ENCODE measurements around the gene RNF6.

RNF6 gene

DNA sequence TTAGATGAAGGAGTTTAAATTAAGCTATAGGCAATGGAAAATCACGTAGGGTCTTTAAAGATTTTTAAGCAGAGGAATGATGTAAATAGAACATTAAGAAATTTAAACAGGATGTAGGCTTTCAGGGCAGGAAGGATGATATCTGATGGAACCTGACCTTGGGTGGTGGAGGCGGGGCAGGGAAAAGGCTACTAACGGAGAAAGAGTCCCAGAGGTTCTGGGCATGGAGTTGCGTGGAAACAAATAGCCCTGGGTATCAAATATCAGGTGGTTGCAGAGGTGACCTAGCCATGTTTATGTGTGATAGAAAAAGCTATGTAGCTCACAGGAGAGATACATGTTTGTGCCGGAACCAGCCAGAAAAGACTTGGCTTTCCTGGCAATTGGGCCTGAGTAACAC, 24.0 kb upstream of the RNF6 start:
- Mint-ChIP-seq H3K27ac (no peak overlapping the region), H3K9me3 (no peaks in the 10 kb centered on the region), H3K4me3 (no peak overlapping the region), H3K27me3 (no peaks in the 10 kb centered on the region), H3K4me1 (no peaks in the 10 kb centered on the region)
- ATAC-seq: no peak
- no peak for DNase-seq

DNA sequence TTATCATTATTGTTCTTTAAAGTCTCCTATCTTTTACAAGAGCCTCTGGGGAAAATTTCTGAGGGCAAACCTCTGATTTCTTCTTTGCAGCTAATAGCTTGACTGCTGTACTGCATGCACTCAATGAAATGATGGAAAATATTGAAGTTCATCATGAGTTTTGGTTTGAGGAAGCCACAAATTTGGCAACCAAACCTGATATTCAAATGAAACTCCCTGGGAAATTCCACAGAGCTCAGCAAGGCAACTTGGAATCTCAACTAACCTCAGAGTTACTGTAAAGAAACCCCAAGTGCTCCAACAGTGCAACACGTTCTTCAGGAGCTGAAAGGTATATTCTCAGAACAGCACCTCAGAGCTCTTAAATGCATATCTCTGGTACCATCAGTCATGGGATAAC, 14.2 kb upstream of the RNF6 start:
- Mint-ChIP-seq H3K4me3 (no peak overlapping the region), H3K9me3 (no peaks in the 10 kb centered on the region), H3K27ac (no peak overlapping the region), H3K4me1 (no peaks in the 10 kb centered on the region), H3K27me3 (peaks cover 7% of the 10 kb centered on the region)
- DNase-seq (no peak), ATAC-seq (no peak)

DNA sequence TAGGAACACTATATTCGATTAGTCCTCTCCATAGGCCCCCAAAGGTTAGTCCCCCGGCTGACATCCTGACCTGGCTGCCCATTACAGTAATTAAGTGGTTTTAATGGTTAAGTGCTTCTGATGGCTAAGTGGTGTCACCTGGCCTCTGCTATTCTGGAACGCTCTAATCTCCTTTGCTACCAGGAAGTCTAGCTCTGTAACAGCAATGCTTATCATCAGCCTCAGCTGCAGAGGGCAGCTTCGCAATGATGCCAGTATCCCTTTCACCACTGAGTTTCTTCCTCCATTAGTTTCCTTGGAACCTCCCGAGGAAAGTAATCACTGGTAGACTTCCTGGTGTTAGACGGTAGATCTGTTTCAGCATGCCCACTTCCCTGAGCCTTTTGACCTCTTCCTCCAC, 8.6 kb upstream of the RNF6 start:
- Mint-ChIP-seq H3K4me3 (no peak overlapping the region), H3K4me1 (no peaks in the 10 kb centered on the region), H3K27ac (no peak overlapping the region), H3K27me3 (peaks cover 7% of the 10 kb centered on the region), H3K9me3 (no peaks in the 10 kb centered on the region)
- ATAC-seq: no peak
- DNase-seq: no peak

DNA sequence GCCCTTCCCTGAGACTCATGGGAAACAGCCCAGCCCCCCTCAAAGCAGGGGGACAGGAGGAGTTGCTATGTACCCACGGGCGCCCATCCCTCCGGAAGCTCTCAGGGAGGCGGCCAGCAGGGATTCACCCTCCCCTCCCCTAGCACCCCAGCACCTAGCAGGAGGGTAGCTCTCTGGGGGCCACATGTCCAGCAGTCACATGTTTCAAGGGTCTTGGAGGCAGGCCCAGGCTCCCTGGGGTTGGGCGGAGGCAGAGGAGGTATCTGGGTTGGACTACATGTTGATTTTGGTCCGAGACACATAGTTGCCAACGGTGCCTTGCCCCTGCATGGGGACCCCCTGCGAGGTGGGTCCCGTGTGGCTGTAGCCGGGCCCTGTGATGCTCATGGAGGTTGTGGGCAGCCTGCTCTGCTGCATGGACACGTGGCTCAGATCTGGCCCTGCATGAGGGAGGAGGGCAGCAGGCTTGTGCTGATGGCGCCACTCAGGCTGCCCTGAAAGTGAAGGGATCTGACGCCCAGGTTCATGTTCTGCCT, 7.0 kb upstream of the RNF6 start:
- Mint-ChIP-seq H3K9me3 (no peaks in the 10 kb centered on the region), H3K4me3 (no peak overlapping the region), H3K4me1 (no peaks in the 10 kb centered on the region), H3K27me3 (no peaks in the 10 kb centered on the region), H3K27ac (no peak overlapping the region)
- DNase-seq (no peak), ATAC-seq (no peak)

DNA sequence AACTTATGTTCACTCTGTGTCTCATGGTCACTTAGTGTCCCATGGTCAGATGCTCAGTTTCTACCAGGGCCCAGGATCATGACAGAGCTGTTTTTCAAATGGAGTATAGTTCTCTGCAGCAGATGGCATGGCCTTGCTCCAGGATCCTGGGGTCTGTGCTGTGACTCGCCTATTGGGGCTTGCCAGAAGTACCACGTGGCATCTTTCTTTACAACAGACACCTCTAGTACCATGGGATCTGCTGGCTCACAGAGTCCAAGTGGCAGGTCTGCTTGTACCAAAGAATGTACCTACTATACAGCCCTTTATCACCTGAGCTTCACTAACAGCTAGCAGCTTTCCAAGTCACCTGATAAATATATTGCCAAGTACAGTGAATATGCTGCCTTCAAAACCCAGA, 6.0 kb upstream of the RNF6 start:
- no peaks in the 10 kb centered on the region for H3K9me3 Mint-ChIP-seq
- H3K27me3 Mint-ChIP-seq: no peaks in the 10 kb centered on the region
- H3K4me3 Mint-ChIP-seq: no peak overlapping the region
- ATAC-seq: no peak
- H3K4me1 Mint-ChIP-seq: peaks cover 5% of the 10 kb centered on the region
- DNase-seq: no peak
- H3K27ac Mint-ChIP-seq: no peak overlapping the region

DNA sequence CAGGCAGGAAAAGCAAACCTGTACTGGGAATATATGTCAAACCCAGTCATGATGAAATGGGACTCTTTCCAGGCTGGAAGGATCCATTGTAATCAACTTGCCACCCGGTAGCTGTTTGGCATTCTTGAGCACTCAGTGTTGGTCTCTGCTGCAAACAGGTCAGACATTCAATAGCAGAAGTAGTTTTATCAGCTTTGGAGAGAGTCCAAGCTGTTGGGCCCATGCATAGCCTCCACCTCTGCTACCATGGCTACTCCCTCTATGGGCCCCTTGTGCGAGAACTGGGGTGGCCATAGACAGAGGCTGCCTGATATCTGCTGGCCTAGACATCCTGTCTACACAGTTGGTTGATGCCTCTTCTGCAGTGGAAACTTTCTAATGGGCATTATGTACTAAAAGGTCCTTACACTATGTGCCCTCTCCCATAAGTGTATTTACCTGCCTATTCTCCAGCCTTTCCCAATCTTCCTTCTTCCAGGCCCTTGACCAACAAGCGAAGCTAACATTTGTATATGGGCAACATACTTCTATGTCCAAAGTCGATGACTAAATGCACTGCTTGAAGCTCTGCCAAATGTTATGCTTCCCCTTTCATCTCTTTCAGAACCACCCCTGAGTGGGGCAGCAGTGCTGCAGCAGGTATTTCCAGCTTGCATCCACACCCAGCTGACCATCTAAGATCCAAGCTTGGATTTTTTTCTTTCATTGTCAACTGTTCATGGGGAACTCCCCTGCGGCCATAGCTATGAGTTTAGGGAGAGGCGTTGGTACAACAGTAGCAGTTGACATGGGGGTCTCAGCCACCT, 5.3 kb upstream of the RNF6 start:
- H3K27ac Mint-ChIP-seq: no peak overlapping the region
- ATAC-seq: no peak
- H3K9me3 Mint-ChIP-seq: no peaks in the 10 kb centered on the region
- H3K27me3 Mint-ChIP-seq: no peaks in the 10 kb centered on the region
- H3K4me3 Mint-ChIP-seq: no peak overlapping the region
- DNase-seq: no peak
- peaks cover 13% of the 10 kb centered on the region for H3K4me1 Mint-ChIP-seq

DNA sequence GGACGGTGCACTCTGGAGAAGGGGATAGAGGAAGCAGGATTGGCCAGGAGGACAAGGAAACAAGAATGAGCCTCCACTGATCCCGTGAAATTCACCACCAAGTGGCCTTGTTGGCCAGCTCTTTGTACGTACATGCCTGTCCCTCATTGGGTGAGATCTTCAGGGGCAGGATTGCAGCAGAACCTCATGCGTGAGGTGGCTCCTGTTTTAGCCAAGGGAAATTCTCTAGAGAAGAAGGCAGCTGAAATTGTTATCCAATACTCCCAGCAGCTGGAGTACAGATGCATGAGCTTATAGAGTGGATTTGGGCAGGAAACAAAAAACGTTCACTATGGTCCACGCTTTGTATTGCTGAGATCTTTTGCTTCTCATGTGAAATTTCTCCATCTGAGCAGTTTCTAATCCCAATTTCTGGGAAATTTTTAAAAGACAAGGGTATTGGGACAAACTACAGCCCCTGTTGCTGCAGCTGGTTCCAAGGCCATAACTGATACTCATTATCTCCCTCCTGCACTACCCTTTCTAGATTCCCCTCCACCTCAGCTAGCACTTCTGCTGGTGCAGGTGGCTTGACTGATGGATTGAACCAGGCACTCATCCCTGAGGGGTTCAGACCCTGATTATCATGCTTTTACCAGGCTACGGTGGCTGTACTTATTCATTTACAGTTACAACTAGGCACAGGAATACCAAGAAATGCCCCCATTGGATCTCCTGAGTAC, 3.9 kb upstream of the RNF6 start:
- Mint-ChIP-seq H3K27ac (no peak overlapping the region), H3K27me3 (no peaks in the 10 kb centered on the region), H3K4me1 (peaks cover 20% of the 10 kb centered on the region), H3K4me3 (no peak overlapping the region), H3K9me3 (no peaks in the 10 kb centered on the region)
- DNase-seq (no peak), ATAC-seq (no peak)

DNA sequence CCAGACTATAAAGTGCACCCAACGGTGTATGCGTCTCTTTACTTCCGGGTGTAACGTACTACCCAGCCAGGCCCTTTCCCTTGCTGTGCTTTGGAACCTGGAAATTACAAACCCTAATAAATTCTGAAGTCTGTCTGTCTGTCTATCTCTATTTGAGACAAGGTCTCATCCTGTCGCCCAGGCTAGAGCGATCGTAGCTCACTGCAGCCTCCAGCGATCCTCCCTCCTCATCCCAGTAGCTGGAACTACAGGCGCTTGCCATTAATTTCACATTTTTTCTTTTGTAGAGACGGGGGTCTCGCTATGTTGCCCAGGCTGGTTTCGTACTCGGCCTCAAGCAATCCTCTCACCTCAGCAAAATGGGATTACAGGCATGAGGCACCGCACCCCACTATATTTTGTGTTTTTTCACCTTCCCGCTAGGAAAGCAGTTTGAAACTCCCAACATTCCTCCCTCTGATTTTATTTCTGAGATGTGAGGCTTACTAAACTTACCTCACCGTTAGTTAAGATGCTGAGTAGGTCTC, 469 bp upstream of the RNF6 start:
- ATAC-seq: peak; percentile 77
- peak overlapping the region; percentile 94 to 97 for H3K4me3 Mint-ChIP-seq
- no peak for DNase-seq

DNA sequence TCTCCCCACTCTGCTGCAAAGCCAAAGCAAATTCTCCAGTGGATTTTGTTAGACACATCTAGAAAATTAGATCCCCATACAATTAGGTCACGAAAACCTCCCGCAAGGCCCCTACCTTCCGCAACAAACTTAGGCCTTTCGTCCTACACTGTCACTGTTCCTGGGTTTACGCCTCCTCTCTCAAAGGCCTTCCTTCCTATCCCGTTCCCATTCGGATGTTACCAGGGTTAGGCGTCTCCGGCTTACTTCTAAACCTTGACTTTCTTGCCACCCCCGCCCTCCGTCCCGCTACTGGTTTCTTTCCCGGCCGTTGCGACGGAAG, 754 bp downstream of the RNF6 start:
- DNase-seq (no peak), ATAC-seq (no peak)
- Mint-ChIP-seq H3K27ac (peak overlapping the region; percentile 98 to 100), H3K9me3 (no peaks in the 10 kb centered on the region), H3K27me3 (no peaks in the 10 kb centered on the region), H3K4me1 (peaks cover 36% of the 10 kb centered on the region), H3K4me3 (peak overlapping the region; percentile 94 to 97)

More for the DNA sequence above, 469 bp upstream of the RNF6 start:
- H3K9me3 Mint-ChIP-seq: no peaks in the 10 kb centered on the region
- no peaks in the 10 kb centered on the region for H3K27me3 Mint-ChIP-seq
- H3K4me1 Mint-ChIP-seq: peaks cover 36% of the 10 kb centered on the region
- H3K27ac Mint-ChIP-seq: peak overlapping the region; percentile 98 to 100

DNA sequence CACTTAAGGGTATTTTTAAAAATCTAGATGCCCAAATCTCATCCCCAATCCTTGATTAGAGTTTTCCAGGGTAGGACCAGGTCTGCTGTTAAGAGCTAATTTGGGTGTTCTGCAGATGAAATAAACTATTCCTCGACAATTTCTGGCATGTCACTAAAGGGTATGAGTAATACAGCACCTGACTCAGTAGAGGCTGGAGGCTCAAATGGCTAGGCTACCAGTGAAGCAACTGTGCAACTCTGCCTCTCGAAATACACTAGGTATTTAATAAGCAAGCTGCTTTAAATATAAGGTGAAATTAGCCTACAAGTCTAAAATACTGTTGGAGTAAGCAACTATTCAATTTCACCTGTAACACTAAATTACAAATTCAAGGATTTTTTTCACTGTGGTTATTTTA, 1.5 kb downstream of the RNF6 start:
- H3K27me3 Mint-ChIP-seq: no peaks in the 10 kb centered on the region
- H3K4me3 Mint-ChIP-seq: peak overlapping the region; percentile 94 to 97
- no peaks in the 10 kb centered on the region for H3K9me3 Mint-ChIP-seq
- no peak for ATAC-seq
- no peak for DNase-seq
- no peak overlapping the region for H3K27ac Mint-ChIP-seq
- H3K4me1 Mint-ChIP-seq: peaks cover 36% of the 10 kb centered on the region

DNA sequence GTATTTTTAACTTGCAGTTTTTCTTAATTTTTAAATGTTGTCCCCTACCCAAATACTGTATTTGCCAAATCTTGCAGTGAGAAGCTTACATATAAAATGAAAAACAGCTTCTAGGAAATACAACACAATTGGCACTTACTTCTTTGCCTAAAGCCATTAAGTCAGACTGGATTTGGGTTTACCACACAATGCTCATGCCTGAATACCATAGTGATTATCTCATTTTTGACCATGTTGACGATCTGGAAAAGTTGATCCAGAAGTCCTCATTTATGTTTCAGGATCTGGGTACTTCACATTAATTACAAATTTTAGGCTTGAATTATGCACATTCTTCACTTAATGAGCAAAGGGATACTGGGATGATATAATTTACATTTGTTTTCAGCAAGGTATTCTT, 2.4 kb downstream of the RNF6 start:
- no peak for DNase-seq
- peak overlapping the region; percentile 35 to 94 for H3K4me3 Mint-ChIP-seq
- no peak for ATAC-seq
- no peaks in the 10 kb centered on the region for H3K27me3 Mint-ChIP-seq
- H3K27ac Mint-ChIP-seq: no peak overlapping the region
- peaks cover 43% of the 10 kb centered on the region for H3K4me1 Mint-ChIP-seq
- no peaks in the 10 kb centered on the region for H3K9me3 Mint-ChIP-seq

DNA sequence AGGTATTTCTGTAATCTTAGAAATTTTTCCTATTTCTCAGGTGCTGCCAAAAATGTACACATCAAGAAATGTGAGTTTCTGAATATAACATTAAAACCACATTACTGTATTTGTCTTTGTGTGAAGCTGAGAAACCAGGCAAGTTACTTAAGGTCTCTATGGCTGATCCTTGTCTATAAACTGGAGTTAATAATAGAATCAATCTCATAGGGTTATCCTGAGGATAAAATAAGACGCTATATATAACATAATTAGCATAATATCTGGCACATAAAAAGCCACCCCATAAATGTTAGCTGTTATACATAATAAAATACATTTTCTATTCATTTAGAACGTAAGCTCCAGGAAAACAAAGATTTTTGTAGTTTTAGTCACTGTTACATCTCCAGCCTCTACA, 6.1 kb downstream of the RNF6 start:
- no peaks in the 10 kb centered on the region for H3K27me3 Mint-ChIP-seq
- no peaks in the 10 kb centered on the region for H3K9me3 Mint-ChIP-seq
- DNase-seq (no peak), ATAC-seq (no peak)
- H3K4me3 Mint-ChIP-seq: no peak overlapping the region
- H3K27ac Mint-ChIP-seq: no peak overlapping the region
- H3K4me1 Mint-ChIP-seq: peaks cover 30% of the 10 kb centered on the region

DNA sequence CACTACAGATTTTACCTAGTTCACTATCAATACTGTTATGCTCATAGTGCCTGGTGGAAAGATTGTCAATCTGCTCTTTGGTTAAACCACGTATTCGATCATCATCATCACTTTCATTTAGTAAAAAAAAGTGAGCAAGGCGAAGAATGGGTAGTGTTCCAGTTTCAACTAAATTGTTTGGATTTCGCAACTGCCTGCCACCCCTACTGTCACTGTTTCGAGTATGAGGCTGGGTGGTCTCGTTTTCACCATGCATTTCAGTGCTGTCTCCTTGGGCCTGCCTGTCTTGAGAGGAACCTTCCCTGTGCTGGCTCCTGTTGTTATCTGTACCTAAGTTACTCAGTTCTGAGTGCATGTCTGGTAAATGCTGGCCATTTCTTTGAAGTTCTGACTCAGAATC, 8.1 kb downstream of the RNF6 start:
- H3K4me1 Mint-ChIP-seq: peaks cover 14% of the 10 kb centered on the region
- no peak overlapping the region for H3K27ac Mint-ChIP-seq
- H3K4me3 Mint-ChIP-seq: no peak overlapping the region
- H3K9me3 Mint-ChIP-seq: no peaks in the 10 kb centered on the region
- DNase-seq (no peak), ATAC-seq (no peak)
- H3K27me3 Mint-ChIP-seq: no peaks in the 10 kb centered on the region

DNA sequence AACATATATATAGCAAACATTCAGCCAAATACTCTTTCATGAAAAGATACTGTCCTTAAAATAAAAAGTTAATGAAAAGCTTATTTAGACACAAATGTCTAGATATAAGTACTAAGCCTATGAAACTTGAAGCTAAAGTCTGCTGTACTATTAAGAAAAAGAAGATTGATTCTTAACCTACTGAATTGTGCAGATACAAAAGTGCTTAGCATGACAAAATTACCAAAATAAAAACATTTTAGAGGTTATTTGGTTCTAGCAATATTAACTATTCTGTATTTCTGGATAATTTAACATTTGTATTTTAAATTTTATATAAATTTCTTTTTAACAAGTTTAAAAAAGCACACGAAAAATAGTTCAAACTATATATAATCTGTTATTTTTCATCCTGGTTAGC, 8.8 kb downstream of the RNF6 start:
- peaks cover 14% of the 10 kb centered on the region for H3K4me1 Mint-ChIP-seq
- ATAC-seq: no peak
- no peak overlapping the region for H3K4me3 Mint-ChIP-seq
- no peak overlapping the region for H3K27ac Mint-ChIP-seq
- H3K9me3 Mint-ChIP-seq: no peaks in the 10 kb centered on the region
- DNase-seq: no peak
- no peaks in the 10 kb centered on the region for H3K27me3 Mint-ChIP-seq

DNA sequence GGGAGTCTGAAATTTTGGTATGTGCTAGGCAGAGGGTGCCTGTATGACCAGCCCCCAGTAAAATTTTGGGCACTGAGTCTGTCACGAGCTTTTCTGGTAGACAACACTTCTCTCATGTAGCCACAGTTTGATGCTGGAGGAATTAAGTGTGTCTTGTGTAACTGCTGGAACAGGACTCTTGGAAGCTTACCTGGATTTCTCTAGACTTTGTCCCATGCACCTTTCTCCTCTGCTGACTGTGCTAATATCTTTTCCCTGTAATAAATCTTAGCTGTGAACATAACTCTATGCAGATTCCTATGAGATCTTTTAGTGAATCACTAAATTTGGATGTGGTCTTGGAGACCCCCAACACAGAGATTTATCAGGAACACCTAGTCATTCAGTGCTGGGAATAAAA, 13.8 kb downstream of the RNF6 start:
- Mint-ChIP-seq H3K4me3 (no peak overlapping the region), H3K9me3 (no peaks in the 10 kb centered on the region), H3K27me3 (no peaks in the 10 kb centered on the region), H3K27ac (no peak overlapping the region), H3K4me1 (no peaks in the 10 kb centered on the region)
- DNase-seq (no peak), ATAC-seq (no peak)

DNA sequence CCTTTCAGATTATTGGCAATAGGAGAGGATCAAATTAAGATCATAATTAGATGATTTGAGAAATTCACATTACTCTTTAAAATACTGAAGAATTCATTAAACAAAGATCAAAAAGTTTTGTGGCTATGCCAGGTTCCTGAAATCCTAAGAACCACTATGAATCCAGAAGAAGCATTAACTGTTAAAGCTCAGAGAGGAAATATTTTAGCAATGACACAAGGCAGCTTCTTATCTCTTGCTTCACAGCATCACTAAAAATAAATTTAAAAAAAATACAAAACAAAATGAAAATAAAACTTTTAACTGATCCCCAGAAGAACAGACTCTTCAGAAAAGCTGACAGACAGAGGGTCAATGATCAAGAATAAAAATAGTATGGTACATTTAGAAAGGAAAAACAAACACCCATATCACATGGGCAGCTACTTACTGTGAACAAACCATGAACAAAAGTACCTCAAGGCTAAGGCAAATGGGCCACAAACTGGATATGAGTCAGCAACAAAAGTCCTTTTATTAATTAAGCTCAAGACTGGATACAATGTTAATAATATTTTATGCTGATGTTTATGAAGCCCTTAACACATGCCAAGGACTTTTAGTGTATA, 19.6 kb downstream of the RNF6 start:
- peaks cover 2 to 3% of the 10 kb centered on the region in 2 donors for H3K9me3 Mint-ChIP-seq
- H3K4me3 Mint-ChIP-seq: no peak overlapping the region
- H3K27ac Mint-ChIP-seq: peak overlapping the region in 1 of 2 donors; percentile 52
- H3K27me3 Mint-ChIP-seq: no peaks in the 10 kb centered on the region
- H3K4me1 Mint-ChIP-seq: no peaks in the 10 kb centered on the region
- DNase-seq (no peak), ATAC-seq (no peak)

All from stimulated activated naive CD8-positive, alpha-beta T cell treated with anti-CD3 and anti-CD28 coated beads, Interleukin-15, amount 100 ng/mL, for 72 hours (primary cell).